HG02885 (cell line): ENCODE measurements around the gene PRPH.
"Not testable (repeated sequence)": the region's sequence is repeated elsewhere in the genome, so short reads cannot be mapped to it uniquely, and the experiment has no call there.

Experiments used
- ATAC-seq: cut with Tn5 transposase; IDR thresholded peaks from one replicate; pipeline ENCODE4 v1.9.1; 2021; ENCODE audit warnings: mild to moderate bottlenecking; ENCODE audit not compliant: unreplicated experiment, poor library complexity

Gene PRPH

DNA sequence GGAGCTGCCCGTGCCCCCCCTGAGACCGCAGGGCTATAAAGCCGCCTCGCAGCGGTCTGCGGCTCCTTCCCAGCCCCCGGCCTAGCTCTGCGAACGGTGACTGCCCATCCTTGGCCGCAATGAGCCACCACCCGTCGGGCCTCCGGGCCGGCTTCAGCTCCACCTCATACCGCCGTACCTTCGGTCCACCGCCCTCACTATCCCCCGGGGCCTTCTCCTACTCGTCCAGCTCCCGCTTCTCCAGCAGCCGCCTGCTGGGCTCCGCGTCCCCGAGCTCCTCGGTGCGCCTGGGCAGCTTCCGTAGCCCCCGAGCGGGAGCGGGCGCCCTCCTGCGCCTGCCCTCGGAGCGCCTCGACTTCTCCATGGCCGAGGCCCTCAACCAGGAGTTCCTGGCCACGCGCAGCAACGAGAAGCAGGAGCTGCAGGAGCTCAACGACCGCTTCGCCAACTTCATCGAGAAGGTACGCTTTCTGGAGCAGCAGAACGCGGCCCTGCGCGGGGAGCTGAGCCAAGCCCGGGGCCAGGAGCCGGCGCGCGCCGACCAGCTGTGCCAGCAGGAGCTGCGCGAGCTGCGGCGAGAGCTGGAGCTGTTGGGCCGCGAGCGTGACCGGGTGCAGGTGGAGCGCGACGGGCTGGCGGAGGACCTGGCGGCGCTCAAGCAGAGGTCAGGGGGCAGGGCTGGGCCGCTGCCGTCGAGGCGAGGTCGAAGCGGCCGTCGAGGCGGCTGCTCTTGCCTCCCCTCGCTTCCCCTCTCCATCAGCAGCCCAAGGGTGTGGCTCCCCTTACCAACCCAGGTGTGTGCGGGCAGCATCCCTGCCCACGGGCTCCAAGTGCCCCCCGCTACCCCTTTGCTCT, at the start of gene PRPH:
Gene PRPH (plus strand): TSS at position 66 of the 855 bp plus-strand sequence. CDS start 54 bp downstream, at position 120.
- no peak for ATAC-seq

DNA sequence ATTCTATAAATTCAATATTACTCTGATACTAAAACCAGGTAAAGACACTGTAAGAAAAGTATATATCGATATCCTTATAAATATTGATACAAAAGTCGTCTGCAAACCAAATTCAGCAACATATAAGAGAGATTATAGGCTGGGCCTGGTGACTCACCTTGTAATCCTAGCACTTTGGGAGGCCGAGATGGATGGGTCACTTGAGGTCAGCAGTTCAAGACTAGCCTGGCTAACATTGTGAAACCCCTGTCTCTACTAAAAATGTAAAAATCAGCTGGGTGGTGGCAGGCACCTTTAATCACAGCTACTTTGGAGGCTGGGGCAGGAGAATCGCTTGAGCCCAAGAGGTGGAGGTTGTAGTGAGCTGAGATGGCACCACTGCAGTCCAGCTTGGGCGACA, 43.6 kb upstream of the PRPH start:
- ATAC-seq, result no peak

DNA sequence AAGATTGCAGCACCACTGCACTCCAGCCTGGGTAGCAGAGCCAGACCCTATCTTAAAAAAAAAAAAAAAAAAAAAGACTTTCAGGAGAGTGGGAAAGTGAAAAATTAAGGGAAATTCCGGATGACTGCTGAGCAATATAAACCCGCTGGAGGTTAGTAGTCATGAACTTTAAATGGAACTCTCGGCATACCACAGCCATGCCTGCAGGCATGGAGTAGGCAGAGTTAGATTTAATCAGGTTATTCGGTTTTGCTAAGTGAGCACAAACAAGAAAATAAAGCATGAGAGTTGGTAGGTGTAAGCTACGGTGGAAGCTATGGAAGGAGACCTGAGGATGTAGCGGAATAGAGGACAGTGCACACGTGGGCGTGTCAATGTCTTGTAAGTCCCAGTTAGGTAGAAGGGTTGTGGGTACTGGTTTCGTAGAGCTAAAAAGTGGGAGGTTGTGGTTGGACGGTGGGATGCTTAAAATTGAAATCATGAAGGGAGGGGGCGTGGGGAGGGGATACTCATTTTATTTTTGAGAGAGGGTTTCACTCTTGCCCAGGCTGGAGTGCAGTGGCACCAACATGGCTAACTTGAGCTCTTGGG, 41.8 kb upstream of the PRPH start:
- ATAC-seq, result no peak

DNA sequence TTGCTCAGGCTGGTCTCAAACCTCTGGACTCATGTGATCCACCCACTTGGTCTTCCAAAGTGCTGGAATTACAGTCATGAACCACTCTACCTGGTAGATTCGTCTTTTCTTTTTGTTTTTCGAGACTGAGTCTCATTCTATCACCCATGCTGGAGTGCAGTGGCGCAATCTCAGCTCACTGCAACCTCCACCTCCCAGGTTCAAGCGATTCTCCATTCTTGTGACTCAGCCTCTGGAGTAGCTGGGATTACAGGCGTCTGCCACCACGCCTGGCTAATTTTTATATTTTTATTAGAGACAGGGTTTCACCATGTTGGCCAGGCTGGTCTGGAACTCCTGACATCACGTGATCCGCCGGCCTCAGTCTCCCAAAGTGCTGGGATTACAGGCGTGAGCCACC, 39.5 kb upstream of the PRPH start:
- not testable (repeated sequence) for ATAC-seq

DNA sequence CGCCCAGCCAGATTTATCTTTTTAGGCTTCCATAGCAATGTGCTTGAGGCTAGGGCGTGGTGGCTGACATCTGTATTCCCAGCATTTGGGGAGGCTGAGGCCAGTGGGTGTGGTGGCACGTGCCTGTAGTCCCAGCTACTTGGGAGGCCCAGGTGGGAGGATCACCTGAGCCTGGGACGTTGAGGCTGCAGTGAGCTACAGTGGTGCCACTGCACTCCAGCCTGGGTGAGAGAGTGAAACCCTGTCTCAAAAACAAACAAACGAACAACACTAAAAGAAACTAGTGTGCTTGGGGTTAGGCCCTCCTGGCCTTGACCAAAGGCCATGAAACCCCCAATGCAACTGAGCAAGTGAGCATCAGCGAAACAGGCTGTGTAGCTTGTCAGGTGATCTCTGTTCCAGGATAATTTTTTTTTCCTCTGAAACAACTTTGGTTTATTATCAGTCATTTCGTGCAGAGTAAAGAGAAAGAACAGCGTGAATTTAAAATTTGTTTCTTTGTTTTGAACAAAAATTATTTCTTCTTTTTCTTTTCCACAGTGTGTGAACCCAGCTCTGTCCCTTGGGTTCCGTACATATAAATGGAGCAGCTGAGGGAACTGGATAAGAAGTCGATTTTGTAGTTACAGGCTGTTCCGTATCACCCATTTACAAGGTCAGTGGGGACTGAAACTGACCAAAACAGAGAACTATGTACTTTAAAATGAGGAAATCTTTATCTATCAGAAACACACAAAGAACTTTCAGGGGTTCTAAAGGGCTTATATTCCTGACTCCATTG, 38.9 kb upstream of the PRPH start:
- ATAC-seq, result no peak

DNA sequence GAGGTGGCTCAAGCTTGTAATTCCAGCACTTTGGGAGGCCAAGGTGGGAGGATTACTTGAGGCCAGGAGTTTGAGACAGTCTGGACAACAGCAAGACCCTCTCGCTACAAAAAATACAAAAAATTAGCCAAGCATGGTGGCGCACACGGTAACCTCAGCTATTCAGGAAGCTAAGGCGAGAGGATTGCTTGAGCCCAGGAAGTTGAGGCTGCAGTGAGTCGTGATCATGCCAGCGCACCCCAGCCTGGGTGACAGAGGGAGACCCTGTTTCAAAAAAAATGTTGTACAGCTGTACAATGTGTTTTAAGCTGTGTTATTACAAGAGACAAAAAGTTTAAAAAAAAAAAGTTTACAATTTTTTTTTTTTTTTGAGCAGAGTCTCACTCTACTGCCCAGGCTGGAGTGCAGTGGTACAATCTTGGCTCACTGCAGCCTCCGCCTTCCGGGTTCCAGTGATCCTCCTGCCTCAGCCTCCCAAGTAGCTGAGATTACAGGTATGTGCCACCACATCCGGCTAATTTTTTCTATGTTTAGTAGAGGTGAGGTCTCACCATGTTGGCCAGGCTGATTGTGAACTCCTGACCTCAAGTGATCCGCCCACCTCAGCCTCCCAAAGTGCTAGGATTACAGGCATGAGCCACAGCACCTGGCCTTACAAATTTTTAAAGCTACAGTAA, 37.3 kb upstream of the PRPH start:
- not testable (repeated sequence) for ATAC-seq

DNA sequence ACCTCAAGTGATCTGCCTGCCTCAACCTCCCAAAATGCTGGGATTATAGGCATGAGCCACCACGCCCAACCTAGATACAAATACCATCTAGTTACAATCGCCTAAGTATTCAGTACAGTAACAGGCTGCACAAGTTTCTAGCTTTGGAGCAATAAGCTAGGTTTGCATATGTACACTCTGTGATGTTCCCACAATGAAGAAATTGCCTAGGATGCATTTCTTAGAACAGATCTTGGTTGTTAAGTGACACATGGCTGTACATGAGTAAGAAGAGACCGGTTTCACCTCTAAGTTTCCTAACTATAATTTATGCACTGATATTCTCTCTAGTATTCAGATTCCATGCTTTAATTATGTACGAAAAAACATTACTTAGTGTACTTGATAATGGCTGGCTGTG, 35.5 kb upstream of the PRPH start:
- no peak for ATAC-seq

DNA sequence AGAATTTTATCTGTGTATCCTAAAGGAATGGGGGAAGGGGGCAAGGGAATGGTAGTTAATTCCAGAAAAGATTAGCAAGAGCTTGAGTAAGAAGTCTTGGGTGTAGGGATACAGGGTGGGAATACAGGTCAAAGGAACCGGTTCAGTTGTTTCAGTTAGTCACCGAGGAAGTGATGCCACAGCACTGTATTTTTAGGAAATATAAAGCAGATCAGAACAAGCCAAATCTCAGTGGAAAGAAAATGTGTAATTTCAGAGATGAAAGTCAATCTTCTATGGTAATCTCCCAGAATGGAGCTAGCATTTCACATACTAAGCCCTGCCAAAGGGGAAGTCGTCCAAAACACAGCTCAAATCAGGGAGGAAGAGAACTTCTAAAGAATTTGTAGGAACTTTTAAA, 34.8 kb upstream of the PRPH start:
- ATAC-seq, result no peak

DNA sequence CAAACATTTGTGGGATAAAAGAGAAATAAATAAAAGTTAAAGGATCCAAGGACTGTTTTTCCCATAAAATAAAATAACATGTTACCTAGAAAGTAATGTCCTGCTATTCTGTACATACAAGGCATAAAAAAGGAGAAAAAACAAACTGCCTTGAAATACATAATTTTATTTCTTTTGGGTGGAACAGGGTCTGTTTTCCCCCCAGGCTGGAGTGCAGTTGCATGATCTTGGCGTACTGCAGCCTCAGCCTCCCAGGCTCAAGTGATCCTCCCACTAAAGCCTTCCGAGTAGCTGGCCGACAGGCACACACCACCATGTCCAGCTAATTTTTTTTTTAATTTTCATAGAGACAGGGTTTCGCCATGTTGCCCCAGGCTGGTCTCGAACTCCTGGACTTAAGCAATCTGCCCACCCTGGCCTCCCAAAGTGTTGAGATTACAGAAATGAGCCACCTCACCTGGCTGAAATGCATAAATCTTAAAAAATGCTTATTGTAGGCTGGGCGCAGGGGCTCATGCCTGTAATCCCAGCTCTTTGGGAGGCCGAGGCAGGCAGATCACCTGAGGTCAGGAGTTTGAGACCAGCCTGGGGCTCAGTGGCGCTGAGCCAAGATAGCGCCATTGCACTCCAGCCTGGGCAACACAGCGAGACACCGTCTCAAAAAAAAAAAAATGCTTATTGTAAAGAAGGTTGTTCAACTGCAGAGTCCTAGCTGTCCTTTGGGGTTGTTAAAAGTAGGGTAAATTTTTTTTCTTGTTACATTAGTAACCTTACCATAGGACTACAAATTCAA, 34.2 kb upstream of the PRPH start:
- ATAC-seq, result no peak

DNA sequence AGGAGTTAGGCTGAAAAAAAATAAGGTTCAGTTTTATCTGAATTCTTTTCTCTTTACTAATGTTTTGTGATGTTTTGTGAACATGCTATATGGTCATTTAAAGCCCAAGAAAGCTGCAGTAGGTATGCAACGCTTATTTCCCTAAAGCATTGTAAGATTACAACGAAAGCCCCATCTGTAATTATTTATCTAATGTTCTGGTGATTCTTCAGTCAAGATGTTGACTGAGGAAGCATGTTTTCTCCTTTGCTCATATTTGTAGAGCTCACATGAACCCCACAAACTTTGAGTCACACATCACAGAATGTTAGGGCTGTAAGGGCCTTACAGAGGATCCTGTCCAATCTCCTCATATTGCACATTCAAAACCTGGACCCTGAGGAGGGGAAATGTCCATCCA, 33.2 kb upstream of the PRPH start:
- ATAC-seq, result no peak

DNA sequence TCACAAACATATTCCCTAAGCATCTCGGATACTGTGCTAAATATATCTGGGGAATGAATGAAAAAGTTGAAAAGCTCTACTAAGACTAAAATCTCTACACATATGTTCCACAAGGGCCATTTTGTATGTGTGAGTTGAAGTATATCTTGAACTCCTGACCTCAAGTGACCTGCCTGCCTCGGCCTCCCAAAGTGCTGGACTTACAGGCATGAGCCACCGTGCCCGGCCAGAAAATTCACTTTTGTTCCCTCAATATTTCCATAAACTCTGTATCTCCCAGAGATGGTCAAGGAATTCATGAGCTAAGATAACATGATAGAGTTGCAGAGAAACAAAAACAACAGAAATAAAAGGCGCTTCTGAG, 31.6 kb upstream of the PRPH start:
- ATAC-seq, result no peak

DNA sequence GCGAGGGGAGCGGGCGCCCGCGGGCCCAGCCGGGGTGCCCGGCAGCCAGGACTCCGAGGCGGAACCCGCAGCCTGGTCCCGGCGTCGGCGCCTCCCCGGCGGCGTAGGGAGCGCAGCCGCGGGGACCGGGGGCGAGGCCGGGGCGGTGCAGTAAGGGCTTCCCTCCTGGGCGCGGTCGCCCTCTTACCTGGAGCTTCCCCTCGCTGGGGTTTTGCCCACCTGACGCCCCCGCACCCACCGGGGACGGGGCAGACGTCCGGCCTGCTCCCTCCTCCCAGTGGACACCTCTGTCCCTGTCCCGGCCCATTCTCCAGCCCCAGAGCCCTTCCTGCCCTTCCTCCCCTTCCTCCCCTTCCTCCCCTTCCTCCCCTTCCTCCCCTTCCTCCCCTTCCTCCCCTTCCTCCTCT, 30.5 kb upstream of the PRPH start:
- peak; percentile 19 for ATAC-seq

DNA sequence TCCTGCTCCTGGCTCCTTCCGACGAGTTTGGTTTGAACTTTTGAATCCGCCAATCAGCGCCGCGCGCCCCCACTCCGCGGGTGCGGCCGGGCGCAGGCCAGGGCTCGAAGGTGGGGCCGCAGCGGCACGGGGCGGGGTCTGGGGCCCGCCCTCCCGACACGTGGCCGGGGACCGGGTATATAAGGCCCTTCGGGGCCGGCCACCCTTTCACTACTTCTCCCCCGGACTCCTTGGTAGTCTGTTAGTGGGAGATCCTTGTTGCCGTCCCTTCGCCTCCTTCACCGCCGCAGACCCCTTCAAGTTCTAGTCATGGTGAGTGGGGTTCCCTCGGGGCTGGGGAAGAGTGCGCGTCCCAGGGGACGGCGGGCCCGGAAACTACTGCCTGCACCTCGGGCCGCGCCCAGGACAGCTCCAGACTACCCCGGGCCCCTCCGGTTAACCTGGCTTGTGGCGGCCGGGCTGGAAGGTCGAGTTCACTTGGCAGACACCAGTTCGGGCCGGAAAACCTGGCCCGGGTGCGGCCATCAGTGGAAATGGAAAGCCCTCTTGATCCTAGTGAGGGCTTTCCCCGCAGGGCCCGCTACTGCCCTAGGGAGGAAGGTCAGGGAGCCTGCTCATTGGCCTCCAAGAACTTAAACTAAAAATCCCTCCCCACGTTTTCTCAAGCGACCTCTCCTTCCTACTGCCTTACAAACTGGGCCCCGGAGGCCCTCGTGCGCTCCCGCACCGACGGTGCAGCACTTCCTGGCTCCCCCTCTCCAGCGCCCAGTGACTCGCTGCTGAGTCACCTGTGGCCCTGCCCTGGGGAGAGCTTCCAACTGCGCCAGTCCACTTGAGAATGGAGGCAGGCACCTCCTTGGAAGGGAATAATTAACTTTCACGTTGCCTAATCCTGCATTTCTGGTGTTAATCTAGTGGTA, 29.8 kb upstream of the PRPH start, which contains the start of gene TUBA1C:
Gene TUBA1C (plus strand): TSS at position 210 of the 920 bp plus-strand sequence. CDS start 100 bp downstream, at position 310.
- peak; percentile 89 for ATAC-seq

DNA sequence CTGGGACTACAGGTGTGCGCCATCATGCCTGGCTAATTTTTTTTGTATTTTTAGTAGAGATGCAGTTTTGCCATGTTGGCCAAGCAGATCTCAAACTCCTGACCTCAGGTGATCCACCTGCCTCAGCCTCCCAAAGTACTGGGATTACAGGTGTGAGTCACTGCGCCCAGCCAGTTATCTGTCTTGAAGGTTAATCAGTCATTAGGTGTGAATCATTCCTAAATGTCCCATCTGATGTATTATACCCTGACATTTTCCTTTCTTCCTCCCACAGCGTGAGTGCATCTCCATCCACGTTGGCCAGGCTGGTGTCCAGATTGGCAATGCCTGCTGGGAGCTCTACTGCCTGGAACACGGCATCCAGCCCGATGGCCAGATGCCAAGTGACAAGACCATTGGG, 25.8 kb upstream of the PRPH start:
- not testable (repeated sequence) for ATAC-seq

DNA sequence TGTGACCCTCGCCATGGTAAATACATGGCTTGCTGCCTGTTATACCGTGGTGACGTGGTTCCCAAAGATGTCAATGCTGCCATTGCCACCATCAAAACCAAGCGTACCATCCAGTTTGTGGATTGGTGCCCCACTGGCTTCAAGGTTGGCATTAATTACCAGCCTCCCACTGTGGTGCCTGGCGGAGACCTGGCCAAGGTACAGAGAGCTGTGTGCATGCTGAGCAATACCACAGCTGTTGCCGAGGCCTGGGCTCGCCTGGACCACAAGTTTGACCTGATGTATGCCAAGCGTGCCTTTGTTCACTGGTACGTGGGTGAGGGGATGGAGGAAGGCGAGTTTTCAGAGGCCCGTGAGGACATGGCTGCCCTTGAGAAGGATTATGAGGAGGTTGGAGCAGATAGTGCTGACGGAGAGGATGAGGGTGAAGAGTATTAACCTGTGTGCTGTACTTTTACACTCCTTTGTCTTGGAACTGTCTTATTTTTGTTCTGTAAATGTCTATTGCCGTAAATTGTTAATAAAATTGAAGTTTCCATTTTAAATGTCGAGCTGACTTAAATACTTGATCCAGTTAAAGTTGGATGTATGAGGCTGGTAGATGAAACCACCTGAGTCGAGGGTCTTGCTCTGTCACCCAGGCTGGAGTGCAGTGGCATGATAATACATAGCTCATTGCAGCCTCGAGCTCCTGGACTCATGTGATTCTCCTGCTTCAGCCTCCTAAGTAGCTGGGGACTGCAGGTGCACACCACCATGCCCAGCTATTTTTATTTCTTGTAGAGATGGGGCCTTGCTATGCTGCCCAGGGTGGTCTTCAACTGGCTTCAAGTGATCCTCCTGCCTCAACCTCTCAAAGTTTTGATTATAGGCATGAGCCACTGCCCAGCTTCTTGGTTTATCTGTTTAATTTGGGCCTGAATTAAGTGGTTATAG, 21.9 kb upstream of the PRPH start:
- ATAC-seq, result no peak

DNA sequence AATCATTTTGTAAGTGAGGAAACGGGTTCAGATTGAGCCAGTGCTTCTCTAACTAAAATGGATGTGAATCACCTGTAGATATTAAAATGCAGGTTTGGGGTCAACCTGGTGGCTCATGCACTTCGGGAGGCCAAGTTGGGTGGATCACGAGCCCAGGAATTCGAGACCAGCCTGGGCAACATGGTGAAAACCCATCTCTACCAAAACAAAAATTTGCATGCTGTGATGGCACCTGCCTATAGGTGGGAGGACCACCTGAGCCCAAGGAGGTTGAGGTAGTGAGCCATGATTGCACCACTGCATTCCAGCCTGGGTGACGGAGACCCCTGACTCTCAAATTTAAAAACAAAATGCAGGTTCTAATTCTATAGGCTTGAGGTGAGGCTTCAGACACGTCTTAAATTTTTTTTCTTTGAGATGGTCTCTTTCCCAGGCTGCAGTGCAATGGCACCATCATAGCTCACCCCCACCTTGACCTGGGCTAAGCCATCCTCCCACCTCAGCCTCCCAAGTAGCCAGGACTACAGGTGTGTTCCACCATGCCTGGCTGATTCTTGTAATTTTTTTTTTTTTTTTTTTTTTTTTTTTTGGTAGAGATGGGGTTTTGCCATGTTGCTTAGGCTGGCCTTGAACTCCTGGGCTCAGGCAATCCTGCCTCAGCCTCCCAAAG, 21.1 kb upstream of the PRPH start:
- no peak for ATAC-seq

DNA sequence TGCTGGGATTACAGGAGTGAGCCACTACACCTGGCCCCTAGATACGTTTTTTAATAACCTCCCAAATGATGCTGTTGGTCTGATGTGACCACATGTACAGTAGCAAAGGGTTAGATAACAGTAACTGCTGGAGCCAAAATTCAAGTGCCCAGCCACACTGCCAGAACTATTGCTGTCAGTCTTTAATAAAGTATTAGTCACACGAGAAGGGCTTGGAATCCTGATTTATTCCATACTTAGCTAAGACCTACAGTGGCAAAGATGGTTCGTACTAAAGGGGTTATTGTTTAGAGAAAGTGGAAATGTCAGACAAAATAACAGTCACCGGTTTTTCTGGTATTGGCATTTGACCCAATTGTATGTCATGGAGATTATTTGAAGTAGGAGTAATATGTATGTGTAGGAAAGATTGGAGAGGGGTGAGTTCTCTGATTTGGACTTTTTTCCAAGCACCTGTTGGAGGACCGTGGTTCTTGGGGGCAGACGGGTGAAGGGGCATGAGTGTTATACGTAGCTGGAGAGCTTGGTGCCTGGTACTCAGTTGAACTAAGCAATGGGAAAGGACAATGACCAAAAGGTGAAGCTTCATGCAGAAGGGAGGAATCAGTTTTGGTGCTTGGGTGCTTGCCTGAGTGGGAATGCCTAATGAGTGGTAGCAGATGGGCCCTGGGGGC, 20.4 kb upstream of the PRPH start:
- ATAC-seq, result no peak
